WERI-Rb-1 (cell line): Measurements from ENCODE around the gene SPIN3.

Experiments used
- DNase-seq: peaks from one replicate; pipeline ENCODE4 v3.0.0-alpha.2; 2020
- H3K27ac ChIP-seq: fragments of 250-450 bp; sonication (Bioruptor Pico); 2 replicates; pipeline ENCODE4 v1.5.1; 2020; ENCODE audit warnings: mild to moderate bottlenecking, moderate library complexity
- H3K27me3 ChIP-seq: fragments of 250-450 bp; sonication (Bioruptor Pico); 2 replicates; pipeline ENCODE4 v1.5.1; 2021; ENCODE audit warnings: mild to moderate bottlenecking, low read depth, moderate library complexity; ENCODE audit not compliant: insufficient read depth, severe bottlenecking
- H3K36me3 ChIP-seq: fragments of 250-450 bp; sonication (Bioruptor Pico); 2 replicates; pipeline ENCODE4 v1.5.1; 2020; ENCODE audit warnings: mild to moderate bottlenecking, moderate library complexity
- H3K4me3 ChIP-seq: 2 replicates; pipeline ENCODE4 v1.5.1; 2011; ENCODE audit warnings: low read depth, mild to moderate bottlenecking, control low read depth, low read length
- H3K9me3 ChIP-seq: fragments of 250-450 bp; sonication (Bioruptor Pico); 2 replicates; pipeline ENCODE4 v1.5.1; 2021; ENCODE audit warnings: mild to moderate bottlenecking, moderate library complexity; ENCODE audit not compliant: severe bottlenecking
- TF ChIP-seq, protein P1 (sequence below): IDR thresholded peaks from 2 replicates; pipeline ENCODE4 v1.5.1; 2011; ENCODE audit warnings: low read depth, mild to moderate bottlenecking, control low read depth, inconsistent platforms, low read length

SPIN3 gene

DNA sequence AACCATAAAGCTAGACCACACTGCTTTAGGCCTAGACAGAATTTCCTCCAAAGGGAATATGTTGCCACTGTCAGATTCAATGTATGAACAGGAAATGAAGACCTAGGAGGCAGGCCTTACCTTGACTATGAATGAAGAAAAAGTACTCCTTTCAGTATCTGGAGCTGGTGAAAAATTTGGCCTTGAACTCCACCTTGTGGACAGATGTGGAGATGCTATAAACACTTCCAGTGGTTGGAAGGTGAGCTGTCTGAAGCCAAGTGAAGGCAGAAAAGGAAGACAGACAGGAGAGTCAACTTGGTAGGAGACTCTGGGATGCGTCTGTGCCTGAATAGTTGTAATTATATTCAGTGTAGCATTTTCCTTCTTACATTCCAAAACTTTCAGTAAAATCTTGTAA is 17.2 kb downstream of the SPIN3 start:
- TF ChIP-seq, protein P1, sequence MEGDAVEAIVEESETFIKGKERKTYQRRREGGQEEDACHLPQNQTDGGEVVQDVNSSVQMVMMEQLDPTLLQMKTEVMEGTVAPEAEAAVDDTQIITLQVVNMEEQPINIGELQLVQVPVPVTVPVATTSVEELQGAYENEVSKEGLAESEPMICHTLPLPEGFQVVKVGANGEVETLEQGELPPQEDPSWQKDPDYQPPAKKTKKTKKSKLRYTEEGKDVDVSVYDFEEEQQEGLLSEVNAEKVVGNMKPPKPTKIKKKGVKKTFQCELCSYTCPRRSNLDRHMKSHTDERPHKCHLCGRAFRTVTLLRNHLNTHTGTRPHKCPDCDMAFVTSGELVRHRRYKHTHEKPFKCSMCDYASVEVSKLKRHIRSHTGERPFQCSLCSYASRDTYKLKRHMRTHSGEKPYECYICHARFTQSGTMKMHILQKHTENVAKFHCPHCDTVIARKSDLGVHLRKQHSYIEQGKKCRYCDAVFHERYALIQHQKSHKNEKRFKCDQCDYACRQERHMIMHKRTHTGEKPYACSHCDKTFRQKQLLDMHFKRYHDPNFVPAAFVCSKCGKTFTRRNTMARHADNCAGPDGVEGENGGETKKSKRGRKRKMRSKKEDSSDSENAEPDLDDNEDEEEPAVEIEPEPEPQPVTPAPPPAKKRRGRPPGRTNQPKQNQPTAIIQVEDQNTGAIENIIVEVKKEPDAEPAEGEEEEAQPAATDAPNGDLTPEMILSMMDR: peak; percentile 52
- H3K9me3 ChIP-seq: no peaks in the 10 kb centered on the region
- DNase-seq: peak; percentile 30
- H3K36me3 ChIP-seq: no peaks in the 10 kb centered on the region
- peaks cover 20% of the 10 kb centered on the region for H3K27me3 ChIP-seq
- H3K4me3 ChIP-seq: no peak overlapping the region
- H3K27ac ChIP-seq: no peak overlapping the region

DNA sequence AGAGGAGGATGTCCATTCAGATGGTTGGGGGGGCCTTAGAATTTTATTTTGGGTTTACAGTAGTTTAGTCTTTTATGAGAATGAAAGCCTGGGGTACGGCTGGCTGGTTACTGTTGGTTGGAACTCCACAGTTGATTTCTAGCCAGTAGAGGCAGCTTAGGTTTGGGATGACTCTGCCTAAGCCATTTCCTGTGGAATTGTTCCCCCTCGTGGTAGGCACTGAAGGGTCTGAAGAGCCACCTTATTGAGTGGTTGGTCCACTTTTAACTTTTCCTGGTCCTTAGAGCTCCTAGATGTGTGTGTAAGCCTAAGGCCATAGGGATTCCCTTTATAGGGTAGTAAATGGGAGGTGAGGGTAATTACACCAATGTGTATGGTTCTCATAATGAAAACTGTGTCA is 19.7 kb downstream of the SPIN3 start:
- no peak overlapping the region for H3K4me3 ChIP-seq
- DNase-seq: no peak
- peaks cover 16% of the 10 kb centered on the region for H3K27me3 ChIP-seq
- H3K9me3 ChIP-seq: no peaks in the 10 kb centered on the region
- no peak overlapping the region for H3K27ac ChIP-seq
- TF ChIP-seq, protein P1: no peak
- H3K36me3 ChIP-seq: no peaks in the 10 kb centered on the region

DNA sequence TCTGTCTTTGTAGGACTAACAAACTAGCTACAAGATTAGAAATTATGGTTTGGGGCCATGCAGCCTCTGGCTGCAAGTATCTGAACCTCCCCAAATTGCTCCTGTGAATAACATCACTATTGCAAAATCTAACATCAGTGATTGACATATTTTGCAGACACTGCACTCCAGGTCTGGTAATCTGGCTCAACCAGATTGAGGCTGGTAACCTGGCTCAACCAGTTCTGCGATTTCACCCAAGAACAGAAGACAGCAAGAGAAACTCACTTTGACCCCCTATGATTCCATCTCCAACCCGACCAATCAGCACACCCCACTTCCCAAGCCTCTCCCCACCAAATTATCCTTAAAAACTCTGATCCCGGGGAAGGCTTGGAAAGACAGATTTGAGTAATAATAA is 20.9 kb downstream of the SPIN3 start:
- no peak for DNase-seq
- Histone ChIP-seq H3K27ac (no peak overlapping the region), H3K9me3 (no peaks in the 10 kb centered on the region), H3K4me3 (no peak overlapping the region), H3K27me3 (peaks cover 16% of the 10 kb centered on the region), H3K36me3 (no peaks in the 10 kb centered on the region)
- TF ChIP-seq, protein P1: no peak

DNA sequence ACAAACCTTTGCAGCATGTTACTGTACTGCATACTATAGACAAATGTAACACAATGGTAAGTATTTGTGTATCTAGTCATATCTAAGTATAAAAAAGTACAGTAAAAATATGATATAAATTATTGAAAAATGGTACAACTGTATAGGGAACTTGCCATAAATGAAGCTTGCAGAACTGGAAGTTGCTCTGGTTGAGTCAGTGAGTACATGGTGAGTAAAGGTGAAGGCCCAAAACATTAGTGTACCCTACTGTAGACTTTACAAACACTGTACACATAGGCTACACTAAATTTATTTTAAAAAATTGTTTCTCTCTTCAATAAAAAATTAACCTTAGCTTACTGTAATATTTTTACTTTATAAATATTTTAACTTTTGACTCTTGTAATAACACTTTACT is 25.8 kb downstream of the SPIN3 start:
- H3K9me3 ChIP-seq: no peaks in the 10 kb centered on the region
- H3K4me3 ChIP-seq: no peak overlapping the region
- DNase-seq: no peak
- TF ChIP-seq, protein P1: no peak
- H3K36me3 ChIP-seq: no peaks in the 10 kb centered on the region
- no peak overlapping the region for H3K27ac ChIP-seq
- peaks cover 9% of the 10 kb centered on the region for H3K27me3 ChIP-seq

DNA sequence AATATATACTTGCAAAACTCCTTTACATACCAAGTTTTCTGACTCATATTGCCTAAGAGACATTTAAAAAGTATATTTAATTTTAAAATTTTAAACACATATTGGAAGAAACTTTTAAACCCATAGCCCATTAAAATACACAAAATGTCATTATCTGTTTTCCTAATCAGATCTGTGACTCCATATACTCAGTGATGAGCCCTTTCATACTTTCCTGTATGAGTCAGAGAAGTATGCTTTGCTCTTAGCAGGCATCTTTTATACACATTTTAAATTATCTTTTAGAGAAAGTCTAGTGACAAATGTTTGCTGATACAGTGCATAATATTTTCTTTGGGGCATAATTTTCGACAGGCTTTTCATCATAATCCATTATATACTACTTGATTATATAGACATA is 26.4 kb downstream of the SPIN3 start:
- no peak for DNase-seq
- TF ChIP-seq, protein P1: no peak
- Histone ChIP-seq H3K9me3 (no peaks in the 10 kb centered on the region), H3K27ac (no peak overlapping the region), H3K4me3 (no peak overlapping the region), H3K36me3 (no peaks in the 10 kb centered on the region), H3K27me3 (peaks cover 9% of the 10 kb centered on the region)

DNA sequence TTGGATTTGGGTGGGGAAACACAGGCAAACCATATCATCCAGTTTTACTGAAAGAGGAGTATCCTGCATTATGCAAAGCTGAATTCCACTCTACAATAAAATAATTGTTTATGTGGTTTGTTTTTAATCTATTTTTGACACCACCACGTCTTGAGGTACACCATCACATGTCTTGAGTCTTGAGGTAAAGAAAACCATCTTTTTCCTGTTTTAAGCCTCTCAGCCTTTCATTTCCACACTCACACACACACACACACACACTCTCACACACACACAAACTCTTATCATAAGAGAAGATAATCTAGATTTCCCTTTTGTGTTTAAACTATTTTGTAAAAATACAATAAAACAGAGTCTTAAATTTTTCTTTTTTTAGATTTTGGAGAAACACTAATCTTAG is 32.0 kb downstream of the SPIN3 start:
- Histone ChIP-seq H3K36me3 (no peaks in the 10 kb centered on the region), H3K27me3 (peaks cover 5% of the 10 kb centered on the region), H3K4me3 (no peak overlapping the region), H3K27ac (no peak overlapping the region), H3K9me3 (no peaks in the 10 kb centered on the region)
- TF ChIP-seq, protein P1: no peak
- no peak for DNase-seq
